Lower leg skin (tissue), 4 donors: Measurements from ENCODE around the gene HTR7. TPM values are rescaled to one million over a fixed set of nuclear protein-coding genes. Genes with fewer than 3 reads are reported as not detected.

Experiments
- DNase-seq, 2 donors: peaks; one replicate each; pipeline ENCODE4 v3.0.0-alpha.2; 2019; ENCODE audit warnings: low spot score in 2 of 2
- H3K4me3 ChIP-seq: fragments of 200-600 bp; sonication (generic); 2 replicates; pipeline ENCODE4 v1.5.1; 2017; ENCODE audit warnings: mild to moderate bottlenecking, low read depth; ENCODE audit not compliant: poor library complexity, severe bottlenecking
- CTCF ChIP-seq, 3 donors: fragments of 450-650 bp; IDR thresholded peaks; one replicate each; pipeline ENCODE4 v1.5.1; 2016; ENCODE audit warnings: antibody characterized with exemption in 3 of 3, mild to moderate bottlenecking in 3 of 3, moderate library complexity in 2 of 3
- POLR2A ChIP-seq, 2 donors: fragments of 450-650 bp; IDR thresholded peaks; one replicate each; pipeline ENCODE4 v1.6.1; 2016 to 2017; ENCODE audit warnings: antibody characterized with exemption in 2 of 2, mild to moderate bottlenecking in 1 of 2, moderate library complexity in 1 of 2
- WGBS, 2 donors: methylation state at CpG; one replicate each; pipeline ENCODE4 v1.1.5; 2018; 5-methylcytosine and 5-hydroxymethylcytosine counted together
- intact Hi-C: fragments of 100-400 bp; cut with DNase I; formaldehyde crosslinking; loops from one replicate; pipeline ENCODE4 v1.15.0; 2023; ENCODE audit warnings: low total_unique reads
- total RNA-seq, 4 donors: library from RNA; depleted of rRNA; stranded (reverse); fragments of >200 nt; gene quantifications; one replicate each; pipeline ENCODE4 v1.1.0, GENCODE V29; 2016

HTR7 gene
- total RNA-seq, 4 donors from 2014 or later = 0.08 to 0.94 (median 0.45) TPM

GRCh38 chr10:90777621-90778020 lies 80.2 kb downstream of the HTR7 start:
- H3K4me3 ChIP-seq = no peak overlapping the region
- no peak for TF ChIP-seq CTCF (IDR thresholded peaks at IDR 0.05)
- no peak for TF ChIP-seq POLR2A (IDR thresholded peaks at IDR 0.05)
- WGBS, 2 donors = 73 to 80% methylated on average over 1 of the region's 1 CpG
- intact Hi-C loops = loop anchor here (2.0 kb wide), 1 partner anchor 61 kb away; no protein-coding TSS in a partner anchor
- DNase-seq = peak in 1 of 2 donors; percentile 18

- WGBS, 2 donors = 32 to 62% methylated on average over 2 of the region's 2 CpGs
- no peak overlapping the region for H3K4me3 ChIP-seq
- DNase-seq = no peak
- intact Hi-C loops = loop anchor here (2.0 kb wide), 1 partner anchor 63 kb away; no protein-coding TSS in a partner anchor
- TF ChIP-seq CTCF (IDR thresholded peaks at IDR 0.05) = no peak
- TF ChIP-seq POLR2A (IDR thresholded peaks at IDR 0.05) = no peak
These were observed 82.3 kb downstream of the HTR7 start for GRCh38 chr10:90775351-90776028.

- DNase-seq = no peak
- intact Hi-C loops = no loop called here
- no peak for TF ChIP-seq CTCF (IDR thresholded peaks at IDR 0.05)
- TF ChIP-seq POLR2A (IDR thresholded peaks at IDR 0.05) = no peak
- WGBS, 2 donors = 88 to 91% methylated on average over 14 to 17 of the region's 20 CpGs
- H3K4me3 ChIP-seq = no peak overlapping the region
These were observed 87.6 kb downstream of the HTR7 start for GRCh38 chr10:90769946-90770841.

- WGBS, 2 donors = 32 to 44% methylated on average over 4 of the region's 4 CpGs
These were observed 106.5 kb downstream of the HTR7 start for GRCh38 chr10:90751107-90751997.

More at GRCh38 chr10:90751107-90751997, 106.5 kb downstream of the HTR7 start:
- no peak overlapping the region for H3K4me3 ChIP-seq
- intact Hi-C loops = no loop called here
- no peak for TF ChIP-seq POLR2A (IDR thresholded peaks at IDR 0.05)
- TF ChIP-seq CTCF (IDR thresholded peaks at IDR 0.05) = peak in 1 of 3 donors; percentile 37
- DNase-seq = peak; percentile 31 to 83
